ENCODE data around the gene BMPR2. TPM values are rescaled to one million over a fixed set of nuclear protein-coding genes. Genes with fewer than 3 reads are reported as not detected.

BMPR2 gene
- total RNA-seq, 1 donor from 2014 or later: 11.3 TPM

- peaks cover 22% of the 10 kb centered on the region for H3K4me1 Mint-ChIP-seq (ENCODE audit: low read depth)
- intact Hi-C loops (cut with micrococcal nuclease): no loop called here
- no peak for DNase-seq (ENCODE audit: low spot score)
- no peak overlapping the region for H3K27ac Mint-ChIP-seq
- H3K36me3 Mint-ChIP-seq (ENCODE audit: low read depth): no peaks in the 10 kb centered on the region
- no peaks in the 10 kb centered on the region for H3K9me3 Mint-ChIP-seq
- no peaks in the 10 kb centered on the region for H3K27me3 Mint-ChIP-seq (ENCODE audit: low read depth)
- H3K4me3 Mint-ChIP-seq (ENCODE audit: low read depth): no peak overlapping the region
Observed at GRCh38 chr2:202605174-202605573, 229.0 kb downstream of the BMPR2 start.

DNA sequence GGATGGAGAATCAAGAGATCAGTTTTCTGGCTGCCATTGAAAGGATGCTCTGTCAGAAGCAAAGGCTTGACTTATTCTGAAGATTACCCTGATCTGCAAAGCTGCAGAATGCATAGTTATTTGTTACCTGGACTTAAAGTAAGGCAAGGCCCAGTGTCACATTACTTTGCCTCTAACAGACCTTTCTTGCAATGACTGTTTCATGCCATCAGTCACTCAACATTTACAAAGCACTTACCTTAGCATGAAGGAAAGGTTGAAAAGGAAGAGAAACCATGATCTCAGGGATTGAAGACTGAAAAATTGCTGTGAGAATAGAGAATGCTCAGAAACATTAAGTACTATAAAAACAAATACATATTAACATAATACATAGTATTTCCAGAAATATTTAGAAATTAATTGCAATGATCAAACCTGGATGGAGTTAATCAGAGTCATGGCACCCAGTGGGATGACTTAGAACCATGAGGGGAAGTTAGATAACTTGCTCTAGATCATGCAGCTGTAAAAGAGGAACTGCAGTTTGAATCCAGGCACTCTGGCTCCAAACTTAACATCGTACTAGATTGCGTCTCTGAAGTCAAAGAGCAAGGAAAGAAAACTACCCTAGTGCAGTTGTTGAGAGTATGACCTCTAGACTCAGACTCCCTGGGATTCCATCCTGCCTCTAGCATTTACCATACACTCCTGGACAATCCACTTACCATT is 232.2 kb downstream of the BMPR2 start:
- H3K9me3 Mint-ChIP-seq: no peaks in the 10 kb centered on the region
- intact Hi-C loops (cut with micrococcal nuclease): no loop called here
- peaks cover 20% of the 10 kb centered on the region for H3K4me1 Mint-ChIP-seq (ENCODE audit: low read depth)
- no peak overlapping the region for H3K4me3 Mint-ChIP-seq (ENCODE audit: low read depth)
- no peaks in the 10 kb centered on the region for H3K36me3 Mint-ChIP-seq (ENCODE audit: low read depth)
- no peak overlapping the region for H3K27ac Mint-ChIP-seq
- no peak for DNase-seq (ENCODE audit: low spot score)
- H3K27me3 Mint-ChIP-seq (ENCODE audit: low read depth): no peaks in the 10 kb centered on the region

DNA sequence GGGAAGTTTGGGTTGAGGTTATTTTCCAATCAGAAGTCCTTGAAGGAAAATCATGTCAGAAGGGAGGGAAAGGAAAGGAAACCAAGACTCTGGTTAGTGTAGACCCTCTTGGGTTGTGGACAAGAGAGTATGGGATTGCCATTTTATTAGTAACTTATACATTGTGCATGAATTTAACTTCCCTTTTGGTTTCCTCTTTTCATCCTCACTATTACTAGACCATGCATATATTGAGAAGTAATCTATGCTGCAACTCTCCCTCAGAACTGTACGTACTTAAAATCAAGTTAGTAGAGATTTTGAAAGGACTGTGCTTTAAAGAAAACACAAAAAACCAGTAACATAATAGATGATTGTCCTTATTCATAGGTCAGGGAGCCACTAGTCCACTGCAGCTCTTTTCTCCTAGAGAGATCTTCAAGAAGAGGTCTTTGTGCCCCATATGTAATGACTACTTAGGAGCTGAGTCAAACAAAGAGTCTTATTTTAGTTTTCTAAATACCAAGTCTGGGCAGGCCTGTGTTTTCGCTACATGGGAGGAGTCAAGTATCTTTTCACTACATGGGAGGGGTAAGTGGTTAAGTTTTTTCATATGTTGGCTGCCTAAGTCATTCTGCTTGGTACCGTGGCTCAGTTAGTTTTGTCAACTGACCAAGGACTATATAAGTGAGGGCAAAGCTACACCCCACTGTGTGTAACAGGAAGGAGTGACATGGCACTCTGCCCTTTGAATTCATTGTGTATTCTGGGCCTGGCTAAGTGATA is 233.4 kb downstream of the BMPR2 start:
- Mint-ChIP-seq H3K4me1 (ENCODE audit: low read depth) (peaks cover 20% of the 10 kb centered on the region), H3K27me3 (ENCODE audit: low read depth) (no peaks in the 10 kb centered on the region), H3K9me3 (no peaks in the 10 kb centered on the region), H3K27ac (peak overlapping the region; percentile 32), H3K4me3 (ENCODE audit: low read depth) (no peak overlapping the region), H3K36me3 (ENCODE audit: low read depth) (no peaks in the 10 kb centered on the region)
- intact Hi-C loops (cut with micrococcal nuclease): no loop called here
- no peak for DNase-seq (ENCODE audit: low spot score)

DNA sequence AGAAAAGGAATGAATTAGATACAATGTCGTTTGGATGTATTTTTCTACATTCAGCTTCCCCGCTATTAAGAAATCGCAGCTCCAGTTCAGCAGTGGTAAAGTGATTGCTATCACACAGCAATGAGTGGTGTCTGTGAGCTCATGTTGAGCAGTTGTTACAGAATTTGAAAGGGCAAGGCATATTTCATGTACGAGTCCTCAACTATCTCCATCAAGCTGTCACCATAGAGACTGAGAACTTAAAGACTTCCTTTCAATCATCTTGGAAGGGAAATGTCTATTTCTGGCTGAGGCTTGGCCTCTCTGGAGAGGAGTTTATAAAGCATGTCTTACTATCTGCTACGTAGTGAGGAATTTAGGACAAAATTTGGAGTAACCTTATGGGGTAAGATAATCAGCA is 234.3 kb downstream of the BMPR2 start:
- no peaks in the 10 kb centered on the region for H3K9me3 Mint-ChIP-seq
- no peak for DNase-seq (ENCODE audit: low spot score)
- no peak overlapping the region for H3K27ac Mint-ChIP-seq
- no peaks in the 10 kb centered on the region for H3K36me3 Mint-ChIP-seq (ENCODE audit: low read depth)
- intact Hi-C loops (cut with micrococcal nuclease): no loop called here
- H3K4me3 Mint-ChIP-seq (ENCODE audit: low read depth): no peak overlapping the region
- H3K27me3 Mint-ChIP-seq (ENCODE audit: low read depth): no peaks in the 10 kb centered on the region
- H3K4me1 Mint-ChIP-seq (ENCODE audit: low read depth): peaks cover 18% of the 10 kb centered on the region

- Mint-ChIP-seq H3K36me3 (ENCODE audit: low read depth) (no peaks in the 10 kb centered on the region), H3K4me1 (ENCODE audit: low read depth) (peaks cover 18% of the 10 kb centered on the region), H3K4me3 (ENCODE audit: low read depth) (no peak overlapping the region), H3K9me3 (no peaks in the 10 kb centered on the region), H3K27me3 (ENCODE audit: low read depth) (no peaks in the 10 kb centered on the region), H3K27ac (no peak overlapping the region)
- DNase-seq (ENCODE audit: low spot score): no peak
- intact Hi-C loops (cut with micrococcal nuclease): no loop called here
Observed at GRCh38 chr2:202612145-202612544, 236.0 kb downstream of the BMPR2 start.

GRCh38 chr2:202613479-202613878 is 237.4 kb downstream of the BMPR2 start:
- Mint-ChIP-seq H3K4me1 (ENCODE audit: low read depth) (peaks cover 16% of the 10 kb centered on the region), H3K4me3 (ENCODE audit: low read depth) (no peak overlapping the region), H3K36me3 (ENCODE audit: low read depth) (no peaks in the 10 kb centered on the region), H3K27ac (no peak overlapping the region), H3K27me3 (ENCODE audit: low read depth) (no peaks in the 10 kb centered on the region), H3K9me3 (no peaks in the 10 kb centered on the region)
- no peak for DNase-seq (ENCODE audit: low spot score)
- intact Hi-C loops (cut with micrococcal nuclease): no loop called here

Other genes with a start within 250 kb of the BMPR2 start
- gene SUMO1, start 137.7 kb upstream of the BMPR2 start, total RNA-seq: 119 and 124 TPM in 2 replicates
- gene NOP58, start 110.6 kb upstream of the BMPR2 start, total RNA-seq: 206 and 211 TPM in 2 replicates